GM08714 (cell line): ENCODE results near the gene CERS3.

ENCODE experiments used
- H3K4me3 ChIP-seq: fragments of 200-500 bp; sonication (Bioruptor generic); 2 replicates; pipeline ENCODE4 v1.5.1; 2014; ENCODE audit warnings: mild to moderate bottlenecking, low read length, inconsistent platforms
- ZNF274 ChIP-seq: IDR thresholded peaks from 2 replicates; pipeline ENCODE4 v1.6.1; 2012; ENCODE audit warnings: mild to moderate bottlenecking, low read depth, low read length

CERS3 gene

DNA sequence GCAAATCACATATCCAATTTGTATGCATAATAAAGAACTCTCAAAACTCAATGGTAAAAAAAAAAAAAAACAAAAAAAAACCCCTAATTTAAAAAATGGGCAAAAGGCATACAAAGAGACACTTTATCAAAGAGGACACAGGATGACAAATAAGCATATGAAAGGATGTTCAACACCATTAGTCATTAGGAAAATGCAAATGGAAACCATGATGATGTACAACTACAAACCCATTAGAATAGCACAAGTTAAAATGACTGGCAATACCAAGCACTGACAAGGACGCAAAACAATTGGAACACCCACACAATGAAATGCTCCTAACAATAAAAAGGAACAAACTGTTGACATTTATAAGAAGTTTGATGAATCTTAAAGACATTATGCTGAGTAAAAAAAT, 123.6 kb downstream of the CERS3 start:
- H3K4me3 ChIP-seq: no peak overlapping the region
- TF ChIP-seq ZNF274: no peak

DNA sequence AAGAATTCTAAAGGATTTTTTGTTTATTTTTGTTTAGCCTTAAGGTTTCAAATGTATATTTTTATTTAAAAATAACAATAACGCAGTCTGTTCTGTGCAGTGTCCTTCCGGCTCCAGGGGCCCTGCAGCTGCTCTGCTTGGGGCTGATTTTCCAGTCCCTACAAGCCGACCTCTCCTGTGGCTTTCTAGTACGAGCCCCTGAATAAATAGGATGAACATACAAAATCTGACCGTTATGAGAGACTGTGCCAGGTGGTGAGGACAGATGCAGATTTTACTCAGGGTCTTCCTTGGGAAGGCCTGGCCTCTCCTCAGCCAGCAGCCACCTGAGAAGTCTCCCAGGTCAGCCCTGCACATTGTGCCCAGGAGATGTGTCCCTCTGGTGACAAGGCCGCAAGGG, 127.8 kb downstream of the CERS3 start:
- H3K4me3 ChIP-seq: no peak overlapping the region

DNA sequence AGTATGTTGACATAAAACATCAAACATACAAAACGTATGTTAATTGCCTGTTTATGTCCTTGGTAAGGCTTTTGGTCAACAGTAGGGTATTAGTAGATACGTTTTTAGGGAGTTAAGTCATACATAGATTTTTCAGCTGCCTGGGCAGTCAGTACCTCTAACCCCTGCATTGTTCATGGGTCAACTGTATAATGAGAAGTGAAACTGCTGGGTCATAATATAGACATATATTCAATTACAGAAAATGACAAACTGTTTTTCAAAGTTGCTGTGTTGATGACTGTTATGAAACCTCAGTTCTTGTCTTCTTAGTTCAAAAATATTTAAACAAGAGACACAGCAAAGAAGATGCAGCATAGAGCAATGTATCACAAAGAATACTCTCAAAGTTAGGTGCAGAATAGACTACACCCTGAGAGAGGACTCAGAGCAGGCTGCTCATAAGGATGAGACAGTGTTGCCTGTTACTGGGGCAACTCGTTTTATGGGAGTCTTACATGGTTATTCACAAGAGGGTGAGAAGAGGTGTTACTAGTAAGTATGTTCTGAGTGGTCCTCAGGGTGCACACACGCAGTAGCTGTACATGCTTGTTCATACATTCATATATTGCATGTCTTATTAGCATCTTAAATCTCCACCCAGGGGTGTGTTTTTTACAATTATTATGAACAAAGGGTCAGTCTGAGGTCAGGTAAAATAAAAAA, 133.9 kb downstream of the CERS3 start:
- no peak for TF ChIP-seq ZNF274
- H3K4me3 ChIP-seq: no peak overlapping the region

More for the DNA sequence above, 127.8 kb downstream of the CERS3 start:
- no peak for TF ChIP-seq ZNF274

DNA sequence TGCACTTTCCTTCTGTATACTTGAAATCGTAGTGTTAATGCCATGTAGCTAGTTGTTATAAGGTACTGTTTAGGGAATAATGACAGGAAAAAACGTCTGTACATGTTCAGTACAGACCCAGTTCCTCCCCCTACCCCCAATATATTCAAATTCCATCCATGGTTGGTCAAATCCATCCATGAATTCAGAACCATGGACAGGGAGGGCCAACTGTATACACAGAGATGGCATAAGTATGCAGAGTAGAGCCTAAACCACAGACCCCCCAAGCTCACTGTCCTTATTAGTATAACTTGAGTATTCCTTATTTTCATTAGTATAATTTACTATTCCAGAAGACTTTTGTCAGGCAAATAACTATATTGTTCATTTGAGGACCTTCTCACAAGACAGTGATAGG, 135.7 kb downstream of the CERS3 start:
- TF ChIP-seq ZNF274: no peak

DNA sequence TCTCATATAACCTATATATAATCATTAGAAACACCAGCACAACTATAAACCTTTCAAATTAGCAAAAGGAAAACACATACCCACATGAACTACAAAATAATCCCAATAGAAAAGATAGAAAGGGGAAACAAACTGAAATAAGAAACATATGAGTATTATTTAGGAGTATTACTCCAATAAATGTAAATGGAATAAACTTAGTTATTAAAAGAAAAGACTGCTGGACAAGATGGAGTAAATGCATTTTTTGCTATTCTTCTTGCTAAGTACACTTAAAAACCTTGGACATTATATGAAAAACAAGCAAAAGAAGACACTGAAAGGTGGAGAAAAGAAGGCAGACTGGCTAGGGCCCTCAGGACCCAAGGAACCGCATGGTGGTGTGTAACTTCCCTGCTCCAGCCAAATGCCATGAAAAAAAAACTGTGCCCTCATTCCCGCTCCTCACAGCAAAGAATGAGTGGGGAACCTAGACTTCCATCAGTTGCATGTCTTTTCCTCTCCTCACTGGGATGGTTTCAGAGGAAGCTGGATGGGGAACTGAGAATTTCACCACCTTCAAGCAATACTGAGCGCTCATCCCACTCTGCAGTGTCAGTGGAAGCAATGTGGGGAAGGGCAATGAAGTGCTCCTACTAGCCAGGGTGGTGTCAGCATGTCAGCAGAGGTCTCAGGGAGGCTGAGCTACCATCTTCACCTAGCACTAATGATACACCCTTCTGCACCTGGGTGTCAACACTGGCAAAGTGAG, 143.3 kb downstream of the CERS3 start:
- H3K4me3 ChIP-seq: no peak overlapping the region
- no peak for TF ChIP-seq ZNF274

More for the DNA sequence above, 135.7 kb downstream of the CERS3 start:
- H3K4me3 ChIP-seq: no peak overlapping the region

DNA sequence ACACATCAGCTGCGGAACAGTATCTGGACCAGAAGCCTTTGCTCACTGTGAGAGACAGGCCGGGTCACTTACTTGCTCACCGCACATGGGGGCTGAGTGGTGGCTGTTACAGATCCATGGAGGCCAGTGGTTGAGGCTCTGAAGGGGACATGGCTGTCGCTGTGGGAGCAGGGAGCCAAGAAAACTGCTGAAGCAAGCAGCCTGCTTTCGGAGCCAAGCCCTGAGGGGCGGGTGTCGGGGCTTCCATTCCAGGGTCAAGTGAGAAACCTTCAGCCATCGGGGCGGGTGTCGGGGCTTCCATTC, 144.7 kb downstream of the CERS3 start:
- no peak for TF ChIP-seq ZNF274
- no peak overlapping the region for H3K4me3 ChIP-seq

DNA sequence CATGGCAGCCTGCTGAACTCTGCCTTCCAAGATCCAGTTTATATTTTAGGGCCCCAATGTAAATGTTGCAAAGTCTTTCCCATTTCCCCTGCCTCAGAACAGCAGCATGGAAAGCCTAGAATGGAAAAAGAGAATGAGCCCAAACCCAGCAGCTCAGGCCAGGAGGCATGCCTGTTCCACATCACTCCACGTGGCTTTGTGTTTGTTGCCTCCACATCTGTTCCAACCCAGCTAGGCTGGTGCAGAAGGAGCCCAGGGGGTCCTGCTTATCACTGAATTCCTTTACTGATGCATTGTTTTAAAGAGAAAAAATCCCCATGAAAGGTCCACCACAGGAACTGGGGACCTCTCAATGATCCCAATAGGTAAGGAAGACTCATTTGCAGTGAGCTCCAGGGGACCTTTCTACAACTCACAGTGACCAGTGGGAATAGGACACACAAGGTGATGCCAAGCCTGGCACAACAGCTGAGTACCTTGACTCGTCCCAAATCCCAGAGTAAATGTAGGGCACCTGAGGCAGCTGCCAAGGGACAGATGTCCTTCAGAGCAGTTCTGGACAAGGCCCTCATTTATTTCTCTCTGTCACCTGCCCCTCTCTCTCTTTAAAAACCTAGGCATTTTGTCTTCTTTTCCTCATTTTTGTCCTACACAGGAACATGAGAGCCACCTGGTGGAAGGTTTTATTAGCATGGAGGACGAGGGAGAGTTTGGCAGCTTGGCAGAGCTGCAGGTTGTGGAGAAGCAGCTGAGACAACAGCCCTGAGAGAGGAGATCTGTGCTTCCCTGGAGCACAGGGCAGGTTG, 145.2 kb downstream of the CERS3 start:
- TF ChIP-seq ZNF274: no peak
- H3K4me3 ChIP-seq: no peak overlapping the region

DNA sequence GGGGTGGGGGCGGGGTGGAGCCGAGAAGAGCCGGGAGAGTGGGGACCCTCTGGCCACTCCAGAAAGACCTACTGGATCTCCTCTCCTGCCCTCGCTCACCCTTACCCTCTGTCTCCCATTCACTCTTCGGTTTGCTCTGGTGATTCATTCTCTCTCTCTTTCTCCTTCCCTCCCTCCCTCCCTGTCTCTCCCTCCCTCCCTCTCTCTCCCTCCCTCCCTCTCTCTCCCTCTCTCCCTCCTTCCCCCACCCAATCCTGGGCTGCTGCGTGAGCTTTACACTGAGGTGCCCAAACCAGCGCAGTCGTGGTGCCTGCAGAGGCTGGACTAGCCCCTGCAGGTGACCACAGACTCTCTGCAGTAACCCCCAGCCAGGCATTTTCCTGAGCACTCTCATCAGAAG, 154.8 kb downstream of the CERS3 start:
- no peak overlapping the region for H3K4me3 ChIP-seq
- no peak for TF ChIP-seq ZNF274

DNA sequence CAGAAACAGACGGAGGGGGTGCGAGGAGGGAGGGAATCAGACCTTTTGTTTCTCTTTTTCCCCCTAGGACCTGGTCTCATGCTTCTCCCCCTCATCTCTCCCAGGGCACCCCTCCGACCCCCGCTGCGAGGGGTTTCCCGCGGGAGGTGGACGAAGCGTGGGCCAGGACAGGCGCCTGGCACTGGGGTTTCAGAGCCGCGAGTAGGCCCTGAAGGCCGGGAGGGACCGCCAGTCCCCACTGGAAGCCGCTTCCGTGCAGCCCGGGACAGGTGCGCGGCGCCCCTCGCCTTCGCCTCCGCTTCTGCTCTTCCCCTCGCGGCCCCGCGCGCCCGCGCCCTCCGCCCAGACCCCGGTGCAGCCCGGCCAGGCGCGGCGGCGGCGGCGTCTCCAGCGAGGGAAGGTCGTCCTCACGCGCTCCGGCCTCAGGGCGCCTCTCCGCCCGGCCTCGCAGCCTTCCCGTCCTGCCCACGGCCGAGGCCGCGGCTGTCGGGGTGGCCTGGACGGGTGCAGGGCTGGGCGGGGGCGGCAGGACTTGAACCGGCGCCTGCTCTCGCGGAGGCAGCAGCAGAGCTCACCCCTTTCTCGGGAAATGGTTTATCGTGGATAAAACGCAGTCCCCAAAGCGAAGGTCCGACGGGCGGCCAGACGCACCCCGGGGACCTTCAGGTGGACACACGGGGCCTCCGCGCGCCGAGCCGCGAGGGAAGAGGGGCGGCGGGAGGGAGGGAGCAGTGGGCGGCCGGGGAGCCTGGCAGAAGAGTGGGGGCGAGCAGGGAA, 155.4 kb downstream of the CERS3 start:
- no peak overlapping the region for H3K4me3 ChIP-seq
- no peak for TF ChIP-seq ZNF274

DNA sequence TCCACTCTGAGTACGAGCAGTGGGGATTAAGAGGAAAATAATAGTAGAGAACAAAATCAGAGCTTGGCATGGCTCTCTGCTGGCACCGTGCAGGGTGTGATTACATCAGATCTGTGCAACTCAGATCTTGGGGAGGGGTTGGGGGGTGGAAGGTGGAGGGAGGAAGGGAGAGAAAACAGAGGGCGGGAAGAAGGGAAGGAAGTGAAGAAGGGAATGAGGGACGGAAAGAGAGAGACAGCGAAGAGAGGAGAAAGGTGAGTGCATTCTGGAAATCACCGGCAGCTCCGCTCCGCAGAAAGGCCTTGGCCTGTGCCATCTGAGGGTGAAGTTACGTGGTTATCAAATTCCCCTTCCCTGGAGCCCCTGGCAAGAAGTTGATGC, 156.0 kb downstream of the CERS3 start:
- no peak for TF ChIP-seq ZNF274
- no peak overlapping the region for H3K4me3 ChIP-seq

DNA sequence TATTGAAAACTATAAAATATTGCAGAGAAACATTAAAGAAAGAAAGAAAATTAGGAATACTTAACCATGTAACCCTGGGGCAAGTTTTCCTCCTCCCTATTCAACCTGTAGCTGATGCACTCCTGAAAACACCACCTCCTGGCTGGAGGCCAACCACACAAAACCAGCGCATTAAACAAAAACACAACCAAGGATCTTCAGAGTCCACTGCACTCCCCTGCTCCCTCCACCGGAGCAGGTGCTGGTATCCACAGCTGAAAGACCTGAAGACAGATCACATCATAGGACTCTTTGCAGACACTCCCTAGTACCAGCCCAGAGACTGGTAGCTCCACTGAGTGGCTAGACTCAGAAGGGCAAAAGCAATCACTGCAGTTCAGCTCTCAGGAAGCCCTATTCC, 173.4 kb downstream of the CERS3 start:
- no peak overlapping the region for H3K4me3 ChIP-seq
- TF ChIP-seq ZNF274: no peak

DNA sequence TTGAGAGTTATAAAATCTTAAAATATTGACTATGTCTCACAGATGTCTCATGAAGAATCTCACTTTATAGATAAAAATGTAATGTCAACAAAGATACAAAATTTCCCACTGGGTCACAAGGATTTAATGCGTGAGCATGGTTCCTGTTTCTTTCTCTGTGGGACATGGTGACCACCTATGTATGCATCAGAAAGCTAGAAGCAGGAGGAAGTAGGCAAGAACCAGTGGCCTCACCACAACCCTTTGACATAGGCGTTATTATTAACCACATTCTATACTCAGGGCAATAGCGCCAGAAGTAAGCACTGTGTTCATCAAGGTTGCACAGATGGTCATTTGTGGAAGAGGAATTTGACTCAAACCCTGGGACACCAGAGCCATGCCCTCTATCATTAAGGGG, 175.3 kb downstream of the CERS3 start:
- no peak overlapping the region for H3K4me3 ChIP-seq
- TF ChIP-seq ZNF274: no peak

DNA sequence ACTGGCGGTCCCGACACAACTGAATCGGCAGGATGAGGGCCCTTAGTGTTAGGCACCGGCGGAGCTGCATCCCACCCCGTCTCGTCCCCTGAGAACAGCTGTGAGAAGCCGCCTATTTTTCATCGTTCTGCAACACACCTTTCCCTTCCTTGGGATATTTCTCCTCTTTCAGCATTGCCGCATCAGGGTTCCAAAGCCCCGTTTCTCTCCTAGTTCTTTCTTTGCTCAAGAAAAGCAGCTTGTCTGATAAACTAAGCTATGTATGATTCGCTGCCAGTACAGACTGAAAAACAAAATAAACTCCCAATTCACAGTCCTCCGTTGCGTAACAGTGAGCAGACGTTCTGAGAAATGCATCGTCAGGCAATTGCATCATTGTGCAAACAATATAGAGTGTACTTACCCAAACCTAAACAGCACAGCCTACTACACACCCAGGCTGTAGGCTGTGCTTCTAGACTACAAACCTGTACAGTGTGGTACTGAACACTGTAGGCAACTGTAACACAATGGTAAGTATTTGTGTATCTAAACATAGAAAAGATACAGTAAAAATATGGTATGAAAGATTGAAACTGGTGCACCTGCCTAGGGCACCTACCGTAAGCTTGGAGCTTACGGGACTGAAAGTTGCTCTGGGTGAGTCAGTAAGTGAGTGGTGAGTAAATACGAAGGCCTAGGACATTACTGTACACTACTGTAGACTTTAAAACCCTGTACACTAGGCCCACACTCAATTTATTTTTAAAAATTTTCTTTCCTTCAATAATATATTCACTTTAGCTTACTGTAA, 178.1 kb downstream of the CERS3 start:
- H3K4me3 ChIP-seq: no peak overlapping the region
- no peak for TF ChIP-seq ZNF274
